Measurements from ENCODE around the gene CPEB1.
"Not testable (repeated sequence)": the region's sequence is repeated elsewhere in the genome, so short reads cannot be mapped to it uniquely, and the experiment has no call there.

The CPEB1 gene

GRCh38 chr15:82649226-82649999 lies 2.2 kb upstream of the CPEB1 start:
- no peak for DNase-seq (ENCODE audit: low read depth)

- DNase-seq (ENCODE audit: low read depth): no peak
Measured at GRCh38 chr15:82648257-82649103, 1.3 kb upstream of the CPEB1 start.

DNA sequence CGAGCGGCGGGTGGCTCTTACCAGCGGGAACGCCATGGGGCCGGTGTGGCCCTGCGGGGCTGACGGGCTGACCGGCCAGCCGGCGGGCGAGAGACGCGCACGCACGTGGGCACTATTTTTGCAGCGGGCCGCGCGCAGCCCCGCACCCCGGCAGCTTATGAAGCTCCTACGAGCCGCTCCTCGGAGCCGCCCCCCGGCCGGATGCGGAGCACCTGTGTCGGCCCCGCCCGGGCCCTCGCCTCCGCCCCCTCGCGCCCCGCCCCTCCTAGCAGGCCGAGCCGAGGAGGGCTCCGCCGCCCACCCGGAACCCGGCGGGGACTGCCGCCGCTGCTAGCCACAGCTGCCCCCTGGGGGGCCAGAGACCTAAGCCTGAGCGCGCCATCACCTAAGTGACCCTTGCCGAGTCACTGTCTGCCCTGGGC lies 683 bp upstream of the CPEB1 start:
- peak; percentile 4 for DNase-seq (ENCODE audit: low read depth)

DNA sequence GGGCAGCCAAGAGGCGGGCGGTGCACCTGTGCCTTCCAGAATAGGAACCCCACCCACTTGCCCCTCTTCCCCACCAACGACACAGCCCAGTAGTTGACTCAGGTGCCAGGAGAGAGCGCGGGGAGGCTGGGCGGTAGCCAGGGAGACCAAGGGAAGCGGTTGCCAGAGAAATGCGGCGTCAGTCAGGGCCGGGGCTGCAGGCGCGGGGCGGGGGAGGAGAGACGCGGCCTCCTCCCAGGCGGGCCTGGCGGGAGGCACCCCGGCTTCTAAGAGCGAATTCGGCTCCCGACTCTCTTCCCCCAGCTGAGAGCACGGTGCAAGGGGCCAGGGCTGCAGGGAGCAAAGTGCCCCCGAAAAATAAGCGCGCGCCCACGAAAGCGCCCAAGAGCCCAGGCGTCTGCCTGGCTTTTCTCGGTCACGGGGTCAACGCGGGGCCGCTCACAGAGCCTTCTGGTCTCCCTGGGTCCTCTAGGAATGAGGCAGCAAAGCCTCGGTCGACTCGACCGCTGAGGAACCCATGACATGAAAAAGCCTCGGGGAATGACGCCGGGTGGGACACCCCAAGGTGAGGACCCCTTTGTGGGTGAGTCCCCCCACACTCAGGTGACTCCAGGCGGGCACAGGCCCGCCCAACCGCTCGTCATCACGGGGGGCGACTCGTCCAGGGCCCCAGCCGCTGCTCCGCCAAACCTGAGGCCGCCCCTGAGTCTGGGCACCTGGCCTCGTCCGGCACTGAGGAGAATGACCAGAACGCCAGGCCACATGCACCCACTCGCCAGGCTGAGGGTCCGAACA lies 716 bp downstream of the CPEB1 start:
- no peak for DNase-seq (ENCODE audit: low read depth)

- DNase-seq (ENCODE audit: low read depth): not testable (repeated sequence)
Measured at GRCh38 chr15:82644967-82645852, 2.0 kb downstream of the CPEB1 start.

- no peak for DNase-seq (ENCODE audit: low read depth)
Measured at GRCh38 chr15:82643992-82644391, 3.2 kb downstream of the CPEB1 start.

DNA sequence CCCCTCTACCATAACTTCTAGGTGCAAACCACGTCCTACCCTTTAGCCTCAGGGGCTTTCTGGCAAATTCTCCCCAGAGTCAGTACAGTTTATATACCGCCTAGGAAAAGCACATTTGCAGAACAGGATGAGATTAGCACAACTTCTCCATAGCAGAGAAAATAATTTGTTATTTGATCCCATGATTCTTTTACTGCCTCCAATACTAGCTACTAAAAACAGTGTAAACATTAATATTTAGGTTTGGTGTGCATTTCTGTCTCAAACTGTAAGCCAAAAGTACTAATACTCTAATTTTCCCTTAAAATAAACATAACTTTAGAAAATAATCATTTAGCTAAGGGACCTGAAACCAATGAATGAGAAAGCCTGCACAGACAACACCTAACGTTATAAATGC lies 4.5 kb downstream of the CPEB1 start:
- no peak for DNase-seq (ENCODE audit: low read depth)

DNA sequence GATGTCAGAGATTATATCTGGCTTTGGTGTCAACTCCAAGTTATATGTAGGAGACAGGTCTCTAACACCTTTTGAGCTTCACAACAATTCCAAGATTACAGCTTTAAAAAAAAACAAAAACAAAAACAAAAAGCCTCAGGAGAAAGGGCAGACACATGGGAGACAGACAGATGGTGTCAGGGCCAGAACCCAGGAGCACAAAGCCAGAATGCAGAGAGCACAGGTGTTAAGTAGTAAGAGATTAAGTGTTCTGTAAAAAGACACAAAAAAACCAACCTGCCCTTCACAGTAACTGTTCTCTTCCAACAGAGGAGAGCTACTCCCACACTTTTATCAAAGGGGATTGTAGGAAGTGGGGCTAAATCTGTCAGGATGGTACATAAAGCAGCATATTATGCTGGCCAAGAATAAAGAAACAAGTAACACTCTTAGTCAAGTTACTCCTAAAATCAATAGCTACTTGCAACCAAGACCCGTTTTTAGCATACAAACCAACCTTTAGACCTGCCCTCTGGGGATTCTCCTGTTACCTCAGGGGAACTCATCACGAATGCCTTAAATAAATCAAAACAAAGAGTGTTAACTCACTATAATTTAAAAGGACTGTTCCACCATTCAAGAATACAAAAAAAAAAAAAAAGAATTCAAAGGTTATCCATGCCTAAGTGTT lies 5.9 kb downstream of the CPEB1 start:
- no peak for DNase-seq (ENCODE audit: low read depth)

- DNase-seq (ENCODE audit: low read depth): no peak
Measured at GRCh38 chr15:82640672-82641071, 6.5 kb downstream of the CPEB1 start.

GRCh38 chr15:82635798-82636197 lies 11.4 kb downstream of the CPEB1 start:
- no peak for DNase-seq (ENCODE audit: low read depth)

DNA sequence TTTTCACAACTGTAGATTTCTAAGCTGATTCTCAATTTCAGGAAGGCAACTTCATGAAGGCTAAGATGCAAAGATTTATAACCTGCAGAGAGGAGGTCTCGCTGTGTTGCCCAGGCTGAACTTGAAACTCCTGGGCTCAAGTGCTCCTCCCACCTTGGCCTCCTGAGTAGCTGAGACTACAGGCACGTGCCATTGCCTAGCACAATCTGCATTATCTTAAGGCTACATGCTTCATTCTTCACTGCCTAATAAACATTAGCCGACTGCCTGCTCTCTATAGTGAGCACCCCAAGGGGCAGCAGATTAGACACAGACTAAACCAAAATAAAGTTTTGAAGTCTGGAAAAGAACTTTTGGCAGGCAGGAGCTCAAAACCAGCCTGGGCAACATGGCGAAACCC lies 17.1 kb downstream of the CPEB1 start:
- DNase-seq (ENCODE audit: low read depth): no peak

GRCh38 chr15:82625136-82625535 lies 22.0 kb downstream of the CPEB1 start:
- no peak for DNase-seq (ENCODE audit: low read depth)

GRCh38 chr15:82624438-82624837 lies 22.7 kb downstream of the CPEB1 start:
- no peak for DNase-seq (ENCODE audit: low read depth)

- no peak for DNase-seq (ENCODE audit: low read depth)
Measured at GRCh38 chr15:82624008-82624407, 23.2 kb downstream of the CPEB1 start.

GRCh38 chr15:82621970-82622369 lies 25.2 kb downstream of the CPEB1 start:
- DNase-seq (ENCODE audit: low read depth): peak; percentile 4

DNA sequence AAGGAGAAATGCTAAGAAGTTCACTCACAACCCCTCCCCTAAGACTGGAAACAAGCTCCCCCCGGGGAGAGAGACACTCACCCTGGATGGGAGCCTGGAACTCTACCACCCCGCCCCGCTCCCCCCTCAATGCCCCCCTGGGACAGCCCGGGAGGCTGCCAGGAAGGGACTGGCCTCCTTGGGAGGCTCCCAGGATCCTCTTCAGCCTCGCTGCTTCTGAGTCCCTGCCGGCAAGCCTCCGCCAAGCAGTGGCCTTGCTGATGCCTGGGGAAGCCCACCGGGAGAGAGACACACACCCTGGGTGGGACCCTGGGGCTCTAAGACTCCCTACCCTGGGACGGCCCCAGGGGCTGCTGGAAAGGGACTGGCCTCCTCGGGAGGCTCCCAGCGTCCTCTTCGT lies 33.4 kb downstream of the CPEB1 start:
- DNase-seq (ENCODE audit: low read depth): no peak

DNA sequence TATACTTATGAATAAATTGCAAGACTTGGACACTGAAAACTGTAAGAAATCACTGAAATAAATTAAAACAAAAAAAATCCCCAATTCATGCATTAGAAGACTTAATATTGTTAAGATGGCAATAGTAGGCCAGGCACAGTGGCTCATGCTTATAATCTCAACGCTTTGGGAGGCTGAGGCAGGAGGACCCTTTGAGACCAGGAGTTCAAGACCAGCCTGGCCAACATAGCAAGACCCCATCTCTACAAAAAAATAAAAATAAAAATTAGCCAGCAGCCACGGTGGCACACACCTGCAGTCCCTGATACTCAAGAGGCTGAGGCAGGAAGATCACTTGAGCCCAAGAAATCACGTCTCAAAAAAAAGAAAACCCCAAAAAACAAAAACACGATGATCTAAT lies 35.8 kb downstream of the CPEB1 start:
- DNase-seq (ENCODE audit: low read depth): no peak

- no peak for DNase-seq (ENCODE audit: low read depth)
Measured at GRCh38 chr15:82602195-82602594, 45.0 kb downstream of the CPEB1 start.

DNA sequence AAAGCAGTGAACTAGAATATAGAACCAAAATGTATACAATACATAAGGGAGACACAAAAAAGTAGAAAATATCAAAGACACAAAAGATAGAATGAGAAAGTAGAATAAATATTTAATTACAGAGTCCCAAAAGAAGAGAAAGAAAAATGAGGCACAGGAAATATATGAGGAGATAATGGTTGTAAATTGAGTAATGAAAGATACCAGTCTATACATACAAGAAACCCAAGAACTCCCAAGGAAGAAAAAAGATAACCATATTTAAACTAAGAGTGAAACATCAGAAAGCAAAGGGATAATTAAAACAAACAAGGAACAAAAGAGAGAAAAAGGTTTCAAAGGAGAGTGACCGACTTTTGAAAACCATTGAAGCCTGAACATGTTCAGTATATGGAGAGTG lies 47.3 kb downstream of the CPEB1 start:
- DNase-seq (ENCODE audit: low read depth): no peak

GRCh38 chr15:82597815-82598214 lies 49.3 kb downstream of the CPEB1 start:
- no peak for DNase-seq (ENCODE audit: low read depth)

- no peak for DNase-seq (ENCODE audit: low read depth)
Measured at GRCh38 chr15:82595766-82596165, 51.4 kb downstream of the CPEB1 start.
